Tibial nerve (tissue), 4 donors: Measurements from ENCODE around the gene FDXACB1. TPM values are rescaled to one million over a fixed set of nuclear protein-coding genes. Genes with fewer than 3 reads are reported as not detected.
A peak's percentile ranks its signal among the peaks of the same experiment; 100 is the strongest.

Experiments
- DNase-seq, 2 donors: peaks; one replicate each; pipeline ENCODE4 v3.0.0-alpha.2; 2019; ENCODE audit warnings: low spot score in 2 of 2
- H3K27ac ChIP-seq, 4 donors: fragments of 200-600 bp; sonication (generic) in 3 of 4; one replicate each; pipeline ENCODE4 v1.5.1; 2017 to 2019; ENCODE audit warnings: mild to moderate bottlenecking in 1 of 4
- H3K27me3 ChIP-seq, 2 donors: fragments of 200-600 bp; sonication (generic) in 1 of 2; one replicate each; pipeline versions ENCODE4 v1.5.1 to v1.6.0; 2017 to 2019
- H3K36me3 ChIP-seq, 3 donors: fragments of 200-600 bp; sonication (generic); one replicate each; pipeline ENCODE4 v1.5.1; 2018 to 2019
- H3K4me1 ChIP-seq, 4 donors: fragments of 200-600 bp; sonication (generic) in 3 of 4; one replicate each; pipeline ENCODE4 v1.5.1; 2017 to 2019
- H3K4me3 ChIP-seq, 4 donors: fragments of 200-600 bp; sonication (generic) in 3 of 4; one replicate each; pipeline ENCODE4 v1.5.1; 2017 to 2019; ENCODE audit warnings: mild to moderate bottlenecking in 1 of 4, moderate library complexity in 1 of 4
- H3K9me3 ChIP-seq, 4 donors: fragments of 200-600 bp; sonication (generic) in 3 of 4; one replicate each; pipeline ENCODE4 v1.5.1; 2017 to 2019
- EP300 ChIP-seq, 2 donors: sonication (generic); formaldehyde crosslinking; IDR thresholded peaks; one replicate each; pipeline ENCODE4 v1.6.1; 2017; ENCODE audit warnings: antibody characterized with exemption in 2 of 2, mild to moderate bottlenecking in 1 of 2
- POLR2A ChIP-seq, 2 donors: fragments of 450-650 bp; IDR thresholded peaks; one replicate each; pipeline ENCODE4 v1.6.1; 2017; ENCODE audit warnings: antibody characterized with exemption in 2 of 2, mild to moderate bottlenecking in 2 of 2, moderate library complexity in 2 of 2
- WGBS, 2 donors: methylation state at CpG; one replicate each; pipeline ENCODE4 v1.1.5; 2018; 5-methylcytosine and 5-hydroxymethylcytosine counted together
- total RNA-seq, 4 donors: library from RNA; depleted of rRNA; stranded (reverse); fragments of >200 nt; gene quantifications; one replicate each; pipeline ENCODE4 v1.1.0, GENCODE V29; 2016
- TF ChIP-seq, protein P1 (sequence below), 5 experiments: fragments of 200-600 bp in 3 of 5; fragments of 450-650 bp in 2 of 5; sonication (generic) in 3 of 5; IDR thresholded peaks; one replicate each; pipeline ENCODE4 v1.5.1; 2016 to 2019; ENCODE audit warnings: antibody characterized with exemption in 5 of 5, mild to moderate bottlenecking in 3 of 5, moderate library complexity in 2 of 5

Gene FDXACB1
- total RNA-seq, 4 donors from 2014 or later = 1.1 to 3.0 (median 1.7) TPM

- whole genome bisulfite sequencing, 2 donors = 0 to 4% methylated on average over 7 to 20 of the region's 26 CpGs
- no peak for DNase-seq
These were observed 33.6 kb upstream of the FDXACB1 start, which contains the start of gene HSPB2 for GRCh38 chr11:111912535-111912934. Gene HSPB2 (plus strand): TSS chr11:111912734. CDS start chr11:111912830, 96 bp downstream.

DNA sequence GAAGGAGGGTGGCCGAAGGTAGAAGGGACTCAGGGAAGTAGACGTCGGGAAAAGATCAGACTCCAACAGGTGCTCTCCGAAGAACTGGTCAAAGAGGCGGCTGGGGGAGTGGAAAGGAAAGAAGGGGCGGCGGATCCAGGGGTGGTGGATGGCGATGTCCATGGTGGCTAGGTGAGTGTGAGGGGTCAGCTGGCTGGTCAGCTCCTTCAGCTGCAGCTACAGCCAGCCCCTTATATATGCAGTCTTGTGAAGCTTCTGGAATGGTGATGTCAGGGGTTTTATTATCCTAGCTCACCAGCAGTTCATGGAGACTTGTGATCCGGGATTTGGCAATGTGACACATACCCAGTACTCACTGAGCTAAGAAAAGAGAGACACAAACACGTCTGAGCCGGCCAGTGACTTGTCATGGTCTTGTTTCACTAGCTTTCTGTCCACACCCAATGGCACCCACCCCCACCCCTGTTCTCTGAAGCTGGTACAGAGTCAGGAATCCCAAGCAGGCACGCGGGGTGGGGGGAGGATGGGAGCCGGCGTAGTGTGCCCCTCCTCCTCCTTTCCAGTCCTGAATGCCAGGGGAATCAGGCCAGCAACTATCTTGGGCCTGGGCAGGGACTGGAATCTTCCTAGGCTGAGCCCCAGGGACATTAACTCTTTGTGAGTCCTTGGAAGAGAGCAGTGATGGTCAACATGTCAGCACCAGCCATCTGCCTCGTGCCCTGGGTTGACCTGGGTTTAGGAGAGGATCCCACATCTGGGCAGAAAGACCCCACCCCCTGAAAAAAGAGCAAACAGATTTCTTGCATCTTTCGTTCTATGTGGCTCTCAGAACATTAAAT is 32.8 kb upstream of the FDXACB1 start, which contains the start of gene CRYAB:
TSS of gene CRYAB (minus strand) at position 208 of the 839 bp plus-strand sequence. CDS start at position 162, 46 bp downstream.
- no peaks in the 10 kb centered on the region for H3K9me3 ChIP-seq
- TF ChIP-seq EP300 (IDR thresholded peaks at IDR 0.05) (peak; percentile 81 to 98), POLR2A (IDR thresholded peaks at IDR 0.05) (peak; percentile 29 to 90)
- TF ChIP-seq, protein P1, sequence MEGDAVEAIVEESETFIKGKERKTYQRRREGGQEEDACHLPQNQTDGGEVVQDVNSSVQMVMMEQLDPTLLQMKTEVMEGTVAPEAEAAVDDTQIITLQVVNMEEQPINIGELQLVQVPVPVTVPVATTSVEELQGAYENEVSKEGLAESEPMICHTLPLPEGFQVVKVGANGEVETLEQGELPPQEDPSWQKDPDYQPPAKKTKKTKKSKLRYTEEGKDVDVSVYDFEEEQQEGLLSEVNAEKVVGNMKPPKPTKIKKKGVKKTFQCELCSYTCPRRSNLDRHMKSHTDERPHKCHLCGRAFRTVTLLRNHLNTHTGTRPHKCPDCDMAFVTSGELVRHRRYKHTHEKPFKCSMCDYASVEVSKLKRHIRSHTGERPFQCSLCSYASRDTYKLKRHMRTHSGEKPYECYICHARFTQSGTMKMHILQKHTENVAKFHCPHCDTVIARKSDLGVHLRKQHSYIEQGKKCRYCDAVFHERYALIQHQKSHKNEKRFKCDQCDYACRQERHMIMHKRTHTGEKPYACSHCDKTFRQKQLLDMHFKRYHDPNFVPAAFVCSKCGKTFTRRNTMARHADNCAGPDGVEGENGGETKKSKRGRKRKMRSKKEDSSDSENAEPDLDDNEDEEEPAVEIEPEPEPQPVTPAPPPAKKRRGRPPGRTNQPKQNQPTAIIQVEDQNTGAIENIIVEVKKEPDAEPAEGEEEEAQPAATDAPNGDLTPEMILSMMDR (IDR thresholded peaks at IDR 0.05) = peak in 1 of 5 experiments; percentile 22
- H3K36me3 ChIP-seq = peaks cover 0 to 34% (median 0%) of the 10 kb centered on the region in 3 donors
- peaks cover 0 to 25% (median 3%) of the 10 kb centered on the region in 4 donors for H3K4me1 ChIP-seq
- WGBS, 2 donors = 22 to 27% methylated on average over 17 of the region's 17 CpGs
- peak within 1 kb of the TSS; percentile 44 to 65 (median 57) for H3K4me3 ChIP-seq
- DNase-seq = peak; percentile 85 to 86
- H3K27me3 ChIP-seq = no peaks in the 10 kb centered on the region
- peak within 1 kb of the TSS; percentile 85 to 99 (median 94) for H3K27ac ChIP-seq

More at GRCh38 chr11:111912535-111912934, 33.6 kb upstream of the FDXACB1 start, which contains the start of gene HSPB2:
- peak within 1 kb of the TSS; percentile 44 to 65 (median 57) for H3K4me3 ChIP-seq
- H3K27ac ChIP-seq = peak within 1 kb of the TSS; percentile 85 to 99 (median 94)
- H3K9me3 ChIP-seq = no peaks in the 10 kb centered on the region
- no peaks in the 10 kb centered on the region for H3K27me3 ChIP-seq
- no peak for TF ChIP-seq EP300 (IDR thresholded peaks at IDR 0.05)
- TF ChIP-seq, protein P1 (IDR thresholded peaks at IDR 0.05) = no peak
- TF ChIP-seq POLR2A (IDR thresholded peaks at IDR 0.05) = no peak
- H3K4me1 ChIP-seq = peaks cover 0 to 25% (median 3%) of the 10 kb centered on the region in 4 donors
- H3K36me3 ChIP-seq = peaks cover 0 to 31% (median 0%) of the 10 kb centered on the region in 3 donors

DNA sequence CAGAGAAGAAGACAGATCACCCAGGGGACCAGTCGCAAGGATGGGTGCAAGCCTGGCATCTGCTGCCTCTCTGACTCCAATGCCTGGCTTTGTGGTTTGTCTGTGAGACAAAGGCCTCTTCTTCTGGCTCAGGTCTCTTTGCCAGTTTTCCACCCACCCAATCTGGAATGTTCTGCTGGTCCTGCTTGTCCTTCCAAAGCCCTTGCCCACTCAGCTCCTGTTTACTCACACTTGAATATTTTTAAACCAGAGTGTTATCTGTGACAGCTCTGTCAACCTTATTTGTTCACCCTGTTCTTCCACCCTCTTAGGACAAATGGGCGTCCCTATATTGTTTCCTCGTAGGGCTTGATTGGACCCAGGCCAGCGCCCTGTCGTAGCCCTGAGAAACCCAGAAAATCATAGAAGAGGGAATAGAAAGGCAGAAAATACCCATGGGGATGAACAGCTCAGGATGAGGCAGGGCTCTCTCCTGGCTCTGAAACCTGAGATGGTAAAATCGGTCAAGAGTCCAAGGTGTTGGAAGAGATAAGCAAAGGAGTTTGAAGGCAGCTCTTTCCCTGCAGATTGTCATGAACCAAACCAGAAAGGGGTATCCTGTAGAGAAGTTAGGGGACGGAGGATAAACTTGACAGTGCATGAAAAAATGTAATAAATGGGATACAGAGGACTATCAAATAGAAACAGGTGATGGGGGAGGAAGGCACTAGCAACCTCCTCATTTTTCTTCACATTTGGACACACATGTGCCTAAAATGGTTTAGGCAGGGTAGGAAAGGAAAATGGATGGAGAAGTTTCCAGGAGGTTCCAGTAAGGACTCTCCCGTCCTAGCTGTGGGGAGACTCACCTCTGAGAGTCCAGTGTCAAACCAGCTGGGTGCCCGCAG is 32.0 kb upstream of the FDXACB1 start:
- WGBS, 2 donors = 27 to 34% methylated on average over 9 of the region's 9 CpGs
- Histone ChIP-seq H3K9me3 (no peaks in the 10 kb centered on the region), H3K27ac (peak overlapping the region; percentile 85 to 99 (median 94)), H3K4me3 (peak overlapping the region; percentile 44 to 65 (median 57)), H3K36me3 (peaks cover 0 to 34% (median 0%) of the 10 kb centered on the region in 3 donors), H3K4me1 (peaks cover 0 to 25% (median 3%) of the 10 kb centered on the region in 4 donors), H3K27me3 (no peaks in the 10 kb centered on the region)
- no peak for DNase-seq
- TF ChIP-seq POLR2A (IDR thresholded peaks at IDR 0.05) (peak; percentile 16 to 71), EP300 (IDR thresholded peaks at IDR 0.05) (peak; percentile 74 to 95)
- TF ChIP-seq, protein P1 (IDR thresholded peaks at IDR 0.05) = peak in 1 of 5 experiments; percentile 14

DNA sequence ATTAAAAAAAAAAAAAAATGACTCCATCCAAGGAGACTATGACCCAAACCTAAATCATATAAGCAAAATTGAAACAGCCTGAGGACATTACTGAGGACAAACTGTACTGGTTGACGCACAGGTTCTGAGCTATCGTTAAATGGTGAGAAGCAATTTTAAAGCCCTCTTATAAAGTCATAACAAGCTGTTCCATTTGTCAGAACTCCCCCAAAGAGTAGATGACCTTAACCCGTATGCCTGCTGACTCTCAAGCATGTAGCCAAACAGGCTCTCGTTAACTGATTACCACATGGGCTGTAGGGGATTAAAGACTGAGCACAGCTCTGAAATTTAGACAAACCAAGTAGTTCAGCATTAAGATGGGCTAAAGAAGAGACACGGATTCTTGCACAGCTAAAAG is 30.4 kb upstream of the FDXACB1 start:
- 41 to 45% methylated on average over 5 of the region's 5 CpGs for WGBS, 2 donors
- no peaks in the 10 kb centered on the region for H3K9me3 ChIP-seq
- TF ChIP-seq POLR2A (IDR thresholded peaks at IDR 0.05) (no peak), EP300 (IDR thresholded peaks at IDR 0.05) (peak in 1 of 2 donors; percentile 43)
- TF ChIP-seq, protein P1 (IDR thresholded peaks at IDR 0.05) = no peak
- no peaks in the 10 kb centered on the region for H3K27me3 ChIP-seq
- peaks cover 0 to 34% (median 0%) of the 10 kb centered on the region in 3 donors for H3K36me3 ChIP-seq
- DNase-seq = no peak
- peaks cover 0 to 15% (median 3%) of the 10 kb centered on the region in 4 donors for H3K4me1 ChIP-seq
- peak overlapping the region; percentile 85 to 99 (median 94) for H3K27ac ChIP-seq
- peak overlapping the region; percentile 44 to 65 (median 57) for H3K4me3 ChIP-seq
